ENCODE measurements around the gene CTSV.
A peak's percentile ranks its signal among the peaks of the same experiment; 100 is the strongest.
"Not testable (repeated sequence)": the region's sequence is repeated elsewhere in the genome, so short reads cannot be mapped to it uniquely, and the experiment has no call there.

The CTSV gene

DNA sequence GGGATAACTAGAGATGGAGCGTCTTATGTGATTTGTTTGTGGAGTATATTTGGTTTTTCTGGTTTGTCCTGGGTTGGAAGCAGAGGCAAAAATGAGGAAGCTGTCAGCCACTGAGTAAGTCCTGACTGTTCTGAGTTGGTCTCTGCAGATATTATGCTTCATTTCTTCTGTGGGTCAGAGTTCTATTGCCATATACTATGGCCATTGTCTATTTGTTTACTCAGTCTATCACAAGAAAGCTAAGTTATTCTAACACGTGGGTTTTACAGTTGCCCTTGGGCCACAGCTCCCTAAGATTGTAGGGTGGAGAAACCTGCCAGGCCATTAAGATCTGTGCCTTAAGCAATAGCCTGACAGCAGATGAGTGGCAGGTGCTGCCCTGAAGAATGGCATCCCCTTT lies 3.0 kb upstream of the CTSV start:
- DNase-seq (ENCODE audit: low read depth) = no peak

DNA sequence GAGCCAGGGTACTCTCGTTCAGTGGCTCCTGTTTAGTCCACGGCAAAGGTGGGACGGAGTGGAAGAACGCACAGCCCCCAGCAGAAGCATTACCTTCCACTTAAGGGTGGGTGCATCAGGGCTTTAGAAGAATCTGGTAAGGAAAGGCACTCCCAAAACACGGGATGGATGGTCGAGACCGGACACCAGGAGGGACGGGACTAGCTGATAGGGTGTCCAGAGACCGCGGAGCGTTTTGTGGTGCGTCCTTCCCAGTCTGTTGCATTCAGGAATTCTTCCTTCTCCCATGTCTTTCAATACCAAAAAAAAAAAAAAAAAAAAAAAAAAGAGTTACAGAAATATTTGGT lies 545 bp upstream of the CTSV start:
- no peak for DNase-seq (ENCODE audit: low read depth)

DNA sequence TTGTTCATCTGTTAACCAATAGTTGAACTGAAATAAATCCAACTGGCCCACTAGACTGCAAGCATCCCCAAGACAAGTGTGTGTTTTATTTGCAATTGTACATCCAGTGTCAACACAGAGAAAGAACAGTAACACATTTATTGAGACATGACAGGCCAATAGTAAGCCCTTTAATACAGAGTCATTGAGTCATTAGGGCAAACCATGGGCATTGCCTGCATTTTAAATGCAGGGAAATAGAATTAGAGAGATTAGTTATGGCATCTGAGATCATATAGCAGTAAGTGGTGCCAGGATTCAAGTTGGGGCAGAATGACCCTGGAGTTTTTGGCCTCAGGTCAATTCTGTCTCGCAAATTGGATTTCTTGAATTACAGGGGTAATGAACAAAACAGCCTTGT lies 15.4 kb downstream of the CTSV start:
- not testable (repeated sequence) for DNase-seq (ENCODE audit: low read depth)

DNA sequence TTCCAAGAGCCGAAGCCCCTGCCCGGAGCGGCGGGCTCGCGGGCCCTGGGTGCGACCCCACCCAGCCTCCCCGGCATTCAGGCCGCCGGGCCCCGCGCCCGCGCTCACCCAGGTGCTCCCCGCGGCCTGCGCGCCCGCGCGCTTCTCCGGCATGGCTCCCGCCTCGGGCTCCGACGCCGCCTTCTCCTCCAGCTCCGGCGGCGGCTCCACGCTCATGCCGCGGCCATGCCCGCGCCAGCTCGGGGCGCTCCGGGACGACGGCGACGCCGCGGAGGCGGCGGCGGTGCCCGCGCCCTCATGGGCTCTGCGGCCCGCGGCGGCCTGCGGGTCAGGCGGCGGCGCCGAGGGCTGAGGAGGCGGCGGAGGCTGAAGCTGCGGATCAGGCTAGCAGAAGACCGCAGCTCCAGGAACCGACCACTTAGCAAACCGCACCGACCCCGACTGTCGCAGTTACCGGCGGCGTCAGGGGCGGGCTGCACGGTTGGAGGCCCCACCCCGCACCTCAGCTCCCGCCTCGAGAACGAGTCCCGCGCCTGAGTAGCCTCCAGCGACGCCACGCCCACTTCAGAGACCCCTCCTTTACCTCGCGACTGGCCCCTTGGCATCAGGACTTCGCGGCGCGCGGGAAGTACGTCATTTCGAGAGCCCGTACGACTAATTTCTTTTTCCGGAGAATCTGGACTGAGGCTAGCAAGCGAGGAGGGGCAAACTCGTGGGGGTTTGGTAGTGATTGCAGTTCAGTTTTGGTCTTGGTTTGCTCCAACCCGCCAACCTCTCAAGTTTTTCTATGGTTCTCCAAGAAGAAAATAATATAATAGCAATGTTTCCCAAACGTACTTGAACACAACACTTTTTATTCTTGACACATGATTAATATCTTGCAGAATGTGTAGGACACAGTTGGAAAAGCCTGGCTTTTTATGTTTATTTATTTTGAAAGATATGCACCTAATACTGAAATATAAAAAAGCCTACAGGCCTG lies 25.5 kb downstream of the CTSV start:
- peak; percentile 42 for DNase-seq (ENCODE audit: low read depth)

DNA sequence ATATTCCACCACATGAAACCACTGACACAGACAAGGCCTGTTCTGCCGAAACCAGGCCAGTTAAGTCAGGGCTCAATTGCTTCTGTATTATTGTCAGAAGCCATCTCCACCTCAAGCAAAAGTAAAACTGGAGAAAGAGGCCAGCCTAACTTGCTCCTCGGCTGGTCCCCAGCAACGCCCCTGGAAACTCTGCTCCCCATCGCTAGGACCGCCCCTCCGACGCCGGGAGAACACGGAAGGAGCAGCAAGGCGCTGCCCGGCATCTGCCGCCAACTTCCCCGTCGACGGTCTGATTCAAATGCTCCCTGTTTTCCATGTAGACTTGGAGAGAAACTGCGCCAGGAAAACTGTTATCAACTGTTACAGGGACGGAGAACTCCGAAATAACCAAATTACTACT lies 26.3 kb downstream of the CTSV start:
- DNase-seq (ENCODE audit: low read depth) = not testable (repeated sequence)

DNA sequence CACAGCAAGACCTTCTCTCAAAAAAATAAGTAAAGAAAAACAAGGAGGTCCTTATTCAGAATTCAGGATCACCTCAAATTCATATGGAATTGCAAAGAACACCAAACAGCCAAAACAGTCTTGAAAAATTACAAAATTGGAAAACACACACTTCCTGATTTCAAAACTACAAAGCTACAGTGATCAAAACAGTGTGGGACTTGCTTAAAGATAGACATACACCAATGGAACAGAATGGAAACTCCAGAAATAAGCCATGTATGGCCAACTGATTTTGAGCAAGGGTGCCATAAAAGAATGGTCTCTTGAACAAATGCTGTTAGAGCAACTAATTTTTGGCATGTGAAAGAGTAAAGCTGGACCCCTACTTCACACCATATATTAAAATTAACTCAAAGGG lies 36.7 kb downstream of the CTSV start:
- not testable (repeated sequence) for DNase-seq (ENCODE audit: low read depth)

DNA sequence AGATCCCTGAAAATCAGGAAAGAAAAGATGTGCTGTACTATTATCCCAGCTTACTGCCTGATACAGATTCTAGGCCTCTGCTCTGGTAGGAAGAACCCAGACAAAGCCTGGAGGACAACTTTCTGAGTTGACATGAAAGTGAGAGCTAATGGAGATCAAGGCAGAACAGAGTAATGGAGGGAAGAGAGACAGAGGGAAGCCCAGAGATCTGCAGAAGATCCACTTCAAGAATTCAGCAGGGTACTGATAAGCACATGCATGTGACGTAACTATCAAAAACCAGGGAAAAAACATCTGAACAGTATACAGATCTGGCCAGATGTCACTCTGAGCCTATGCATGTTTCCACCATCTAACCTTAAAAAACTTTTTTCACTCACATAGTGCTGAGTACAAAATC lies 37.6 kb downstream of the CTSV start:
- DNase-seq (ENCODE audit: low read depth) = not testable (repeated sequence)

DNA sequence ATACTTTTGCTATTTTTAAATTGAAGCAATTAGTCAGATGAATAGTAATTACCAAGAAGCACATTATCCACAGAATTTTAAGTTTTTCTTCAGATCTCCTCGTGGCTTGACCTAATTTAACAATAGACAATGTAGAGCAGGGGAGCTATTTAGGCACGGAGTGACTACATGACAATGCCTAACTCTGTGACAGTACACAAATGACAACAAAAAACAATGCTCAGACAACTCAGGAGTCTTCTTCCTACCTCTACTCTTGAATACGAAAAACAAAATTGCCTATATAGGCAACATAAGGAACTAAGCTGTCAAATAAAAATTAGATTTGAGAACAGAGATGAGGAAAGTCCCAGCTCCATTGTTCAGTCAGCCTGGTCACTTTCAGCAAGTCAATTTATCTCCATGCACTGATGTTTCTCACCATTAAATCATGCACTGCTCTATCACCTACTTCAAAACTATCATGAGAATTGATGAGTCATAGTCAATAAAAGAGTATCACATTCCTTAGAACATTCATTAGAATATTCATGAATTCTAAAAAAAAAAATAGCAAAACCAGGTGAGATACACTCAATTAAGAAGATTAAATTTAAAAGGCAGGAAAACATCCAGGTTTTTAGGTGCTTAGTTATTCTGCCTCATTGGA lies 38.7 kb downstream of the CTSV start:
- not testable (repeated sequence) for DNase-seq (ENCODE audit: low read depth)

DNA sequence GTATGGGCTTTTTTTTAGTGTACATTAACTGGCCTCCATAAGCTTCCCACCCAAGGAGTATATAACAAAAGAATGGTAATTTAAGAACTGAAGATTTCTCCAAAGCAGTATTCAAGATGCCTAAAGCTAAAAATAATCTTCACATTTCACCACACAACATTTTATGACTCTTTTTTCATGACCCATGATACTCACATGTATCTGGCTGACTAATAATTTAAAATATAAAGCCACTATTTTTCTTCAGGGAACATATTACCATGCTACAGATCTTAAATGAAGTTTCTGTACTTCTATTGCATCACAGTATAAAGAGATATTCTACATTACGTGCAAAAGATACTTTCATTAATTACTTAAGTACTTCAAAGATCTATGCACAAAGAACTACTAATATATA lies 39.2 kb downstream of the CTSV start:
- DNase-seq (ENCODE audit: low read depth) = not testable (repeated sequence)

DNA sequence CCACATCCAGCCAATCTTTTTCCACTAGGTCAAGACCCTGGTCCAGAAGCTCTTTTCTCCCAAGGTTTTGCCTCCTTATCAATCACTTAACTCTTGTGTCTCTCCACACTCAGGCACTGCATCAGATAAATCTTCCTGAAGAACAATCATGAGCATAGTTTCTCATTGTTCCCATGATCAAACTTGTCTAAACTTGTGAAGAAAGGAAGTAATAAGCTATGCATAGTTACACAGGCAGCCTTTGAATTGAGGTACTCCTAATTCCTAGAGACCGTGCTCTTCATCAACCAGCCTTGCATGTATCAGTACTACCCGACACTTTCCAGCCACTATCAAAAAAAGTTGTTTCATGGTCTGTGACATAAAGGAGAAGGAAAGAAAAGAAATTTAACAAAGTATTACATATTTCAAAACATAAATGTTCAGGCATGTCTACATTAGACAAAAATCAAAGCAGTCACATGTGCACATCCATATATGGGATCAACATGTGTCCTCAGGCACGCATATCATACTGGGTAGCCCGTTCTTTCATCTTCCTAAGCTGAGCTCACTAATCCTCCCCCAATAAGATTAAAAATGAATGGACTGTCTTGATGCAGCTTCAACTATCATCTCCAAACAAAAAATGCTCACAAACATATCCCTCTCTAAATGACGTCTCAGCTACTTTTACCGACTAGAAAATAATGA lies 41.8 kb downstream of the CTSV start:
- DNase-seq (ENCODE audit: low read depth) = not testable (repeated sequence)

DNA sequence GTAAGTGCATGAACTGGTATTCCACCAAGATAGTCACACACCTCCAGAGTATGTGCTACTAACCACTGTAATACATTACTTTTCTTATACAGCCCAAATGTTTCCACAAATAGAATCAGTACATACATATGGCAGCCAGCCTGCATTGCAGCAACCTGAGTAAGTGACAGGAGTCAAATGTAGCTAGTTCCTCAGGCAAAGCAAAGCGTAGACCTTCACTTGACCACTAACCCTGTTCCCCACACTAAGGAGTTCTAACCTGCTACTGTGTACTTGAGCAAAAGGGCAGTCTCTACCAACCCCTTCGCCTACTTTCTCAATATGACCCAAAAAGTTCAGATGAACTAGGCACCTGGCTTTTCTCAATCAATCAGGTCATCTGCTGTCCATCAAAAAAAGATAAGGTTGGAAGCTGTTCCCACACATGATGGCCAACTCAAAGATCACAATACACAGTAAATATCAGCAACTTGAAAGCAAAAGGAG lies 44.4 kb downstream of the CTSV start:
- DNase-seq (ENCODE audit: low read depth) = not testable (repeated sequence)

DNA sequence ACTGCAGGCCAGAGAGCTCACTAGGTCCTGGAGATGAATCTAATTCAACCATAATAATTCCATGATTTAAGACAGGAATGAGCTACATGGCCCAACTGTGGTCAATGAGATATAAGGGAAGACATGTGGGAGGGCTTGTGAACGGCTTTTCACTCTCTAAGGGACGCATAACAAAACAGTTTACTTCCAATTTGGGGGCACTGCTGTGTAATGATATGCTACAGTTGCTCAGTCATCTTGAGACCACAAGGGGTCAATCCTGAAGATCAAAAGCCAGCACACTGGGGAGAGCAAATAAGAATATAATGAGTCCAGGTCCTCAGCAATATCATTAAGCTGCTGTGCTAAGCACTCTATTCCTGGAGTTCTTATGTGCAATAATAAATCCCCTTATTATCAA lies 46.6 kb downstream of the CTSV start:
- not testable (repeated sequence) for DNase-seq (ENCODE audit: low read depth)

DNA sequence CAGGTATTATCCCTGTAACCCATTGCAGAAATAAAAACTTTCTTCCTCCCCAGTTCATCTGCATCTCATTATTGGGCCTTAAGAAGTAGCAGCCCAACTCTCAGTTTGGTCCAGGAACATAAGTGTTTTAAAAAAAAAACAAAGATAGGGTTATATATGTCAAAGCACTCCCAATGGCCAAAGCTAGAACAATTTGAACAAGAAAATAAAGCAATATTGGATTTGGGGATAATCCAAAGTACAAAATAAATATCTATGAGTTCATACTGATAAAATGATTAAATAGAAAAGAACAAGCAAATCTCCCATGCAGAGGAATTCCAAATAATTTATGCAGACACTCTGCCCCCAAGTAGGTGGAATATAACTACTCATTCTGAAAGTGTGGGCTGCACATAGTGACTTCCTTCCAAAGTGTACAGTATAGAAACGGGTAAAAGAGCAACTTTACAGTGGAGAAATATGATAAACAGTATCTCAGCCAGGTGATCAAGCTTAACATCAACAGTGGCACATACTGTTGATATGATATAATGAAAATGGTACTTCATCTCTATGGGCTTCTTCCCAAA lies 49.1 kb downstream of the CTSV start:
- not testable (repeated sequence) for DNase-seq (ENCODE audit: low read depth)

DNA sequence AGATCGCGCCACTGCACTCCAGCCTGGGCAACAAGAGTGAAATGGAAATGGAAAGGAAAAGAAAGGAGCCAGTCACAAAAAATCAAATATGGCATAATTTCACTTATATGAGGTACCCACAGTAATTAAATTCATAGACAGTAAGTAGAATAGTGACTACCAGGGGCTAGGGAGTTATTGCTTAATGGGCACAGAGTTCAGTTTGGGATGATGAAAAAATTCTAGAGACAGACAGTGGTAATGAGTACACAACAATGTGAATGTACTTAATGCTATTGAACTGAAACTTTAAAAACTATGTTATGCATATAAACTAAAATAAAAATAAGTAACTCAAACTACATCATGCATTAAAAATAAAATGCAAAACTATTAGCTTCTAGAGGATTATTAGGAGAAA lies 54.1 kb downstream of the CTSV start:
- DNase-seq (ENCODE audit: low read depth) = not testable (repeated sequence)

DNA sequence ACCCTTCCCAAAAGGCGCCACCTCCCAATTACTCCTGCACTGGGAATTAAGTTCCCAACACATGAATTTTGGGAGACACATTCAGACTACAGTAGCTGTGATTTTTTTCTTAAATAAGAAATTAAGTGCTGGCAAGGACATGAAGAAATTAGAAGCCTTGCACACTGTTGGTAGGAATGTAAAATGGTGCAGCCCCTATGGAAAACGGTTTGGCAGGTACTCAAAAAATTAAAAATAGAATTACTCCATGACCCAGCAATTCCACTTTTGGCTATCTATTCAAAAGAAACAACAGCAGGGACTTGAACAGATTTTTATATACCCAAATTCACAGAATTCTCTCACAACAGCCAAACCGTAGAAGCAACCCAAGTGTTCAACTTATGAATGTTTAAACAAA lies 54.8 kb downstream of the CTSV start:
- DNase-seq (ENCODE audit: low read depth) = not testable (repeated sequence)

DNA sequence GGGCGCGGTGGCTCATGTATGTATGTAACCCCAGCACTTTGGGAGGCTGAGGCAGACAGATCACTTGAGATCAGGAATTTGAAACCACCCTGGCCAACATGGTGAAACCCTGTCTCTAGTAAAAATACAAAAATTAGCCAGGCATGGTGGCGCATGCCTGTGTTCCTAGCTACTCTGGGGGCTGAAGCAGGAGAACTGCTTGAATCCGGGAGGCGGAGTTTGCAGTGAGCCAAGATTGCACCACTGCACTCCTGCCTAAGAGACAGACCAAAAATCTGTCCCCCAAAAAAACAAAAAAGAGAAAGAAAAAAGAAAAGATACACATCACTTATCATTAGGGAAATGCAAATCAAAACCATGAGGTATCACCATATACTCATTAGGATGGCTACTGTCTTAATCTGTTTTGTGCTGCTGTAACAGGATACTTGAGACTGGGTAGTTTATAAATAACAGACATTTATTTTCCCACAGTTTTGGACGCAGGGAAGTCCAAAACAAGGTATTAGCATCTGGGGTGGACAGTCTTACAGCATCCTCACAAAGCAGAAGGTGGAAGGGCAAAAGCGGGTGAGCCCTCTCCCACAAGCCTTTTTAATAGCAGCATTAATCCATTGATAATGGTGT lies 55.3 kb downstream of the CTSV start:
- DNase-seq (ENCODE audit: low read depth) = not testable (repeated sequence)

All from activated T-cell treated with anti-CD3 and anti-CD28 coated beads for 1 hour (primary cell).